GM18907 (cell line): ENCODE data around the gene RFXANK.
"Not testable (repeated sequence)": the region's sequence is repeated elsewhere in the genome, so short reads cannot be mapped to it uniquely, and the experiment has no call there.

Experiments
- ATAC-seq: cut with Tn5 transposase; IDR thresholded peaks from one replicate; pipeline ENCODE4 v1.9.1; 2021; ENCODE audit warnings: mild to moderate bottlenecking, moderate library complexity; ENCODE audit not compliant: unreplicated experiment

The RFXANK gene

GRCh38 chr19:19169236-19170052 is 22.6 kb upstream of the RFXANK start:
- ATAC-seq, result no peak

- peak; percentile 72 for ATAC-seq
Measured at GRCh38 chr19:19170053-19170872, 21.8 kb upstream of the RFXANK start, which contains the start of gene MEF2B. MEF2B (minus strand) TSS chr19:19170263; CDS start chr19:19150735, 19,528 bp downstream.

GRCh38 chr19:19170873-19171672 is 21.0 kb upstream of the RFXANK start:
- ATAC-seq, result no peak

- ATAC-seq, result no peak
Measured at GRCh38 chr19:19171821-19172532, 20.1 kb upstream of the RFXANK start.

GRCh38 chr19:19173243-19173642 is 18.8 kb upstream of the RFXANK start:
- ATAC-seq, result not testable (repeated sequence)

GRCh38 chr19:19176950-19177349 is 15.1 kb upstream of the RFXANK start:
- ATAC-seq, result no peak

- ATAC-seq, result no peak
Measured at GRCh38 chr19:19179548-19180441, 12.3 kb upstream of the RFXANK start.

GRCh38 chr19:19181488-19181998 is 10.5 kb upstream of the RFXANK start:
- no peak for ATAC-seq

- ATAC-seq, result no peak
Measured at GRCh38 chr19:19185853-19186740, 6.0 kb upstream of the RFXANK start.

GRCh38 chr19:19186742-19187141 is 5.3 kb upstream of the RFXANK start:
- ATAC-seq, result no peak

GRCh38 chr19:19191768-19192077 is 335 bp upstream of the RFXANK start:
- no peak for ATAC-seq

- peak; percentile 5 for ATAC-seq
Measured at GRCh38 chr19:19192910-19193423, 909 bp downstream of the RFXANK start.

GRCh38 chr19:19193926-19194325 is 1.9 kb downstream of the RFXANK start:
- ATAC-seq, result no peak

GRCh38 chr19:19201697-19202630 is 9.9 kb downstream of the RFXANK start:
- no peak for ATAC-seq

- peak; percentile 19 for ATAC-seq
Measured at GRCh38 chr19:19202707-19203011, 10.6 kb downstream of the RFXANK start.

GRCh38 chr19:19203012-19203856 is 11.2 kb downstream of the RFXANK start, which contains the start of gene NR2C2AP:
NR2C2AP (minus strand) TSS chr19:19203414; CDS start chr19:19203060, 354 bp downstream.
- peak; percentile 64 for ATAC-seq
